H9 (cell line): ENCODE data around the gene ARHGAP4. TPM values are rescaled to one million over a fixed set of nuclear protein-coding genes. Genes with fewer than 3 reads are reported as not detected.

Experiments
- DNase-seq: peaks from one replicate; pipeline ENCODE4 v3.0.0-alpha.2; 2017
- H2AFZ ChIP-seq: one replicate; pipeline ENCODE4 v1.6.1; 2013; ENCODE audit warnings: mild to moderate bottlenecking, low read length, control low read depth, moderate library complexity
- H2AK5ac ChIP-seq: 2 replicates; pipeline ENCODE4 v1.6.1; 2013; ENCODE audit warnings: low read length, control low read depth, mixed read lengths; ENCODE audit not compliant: insufficient read length
- H2BK120ac ChIP-seq: one replicate; pipeline ENCODE4 v1.6.1; 2013; ENCODE audit warnings: low read depth, mild to moderate bottlenecking, low read length, control low read depth, inconsistent platforms; ENCODE audit not compliant: poor library complexity, severe bottlenecking
- H2BK12ac ChIP-seq: 2 replicates; pipeline ENCODE4 v1.6.1; 2013; ENCODE audit warnings: low read length, control low read depth, mixed read lengths, low read depth; ENCODE audit not compliant: insufficient read length
- H2BK15ac ChIP-seq: 2 replicates; pipeline ENCODE4 v1.6.1; 2013; ENCODE audit warnings: low read depth, low read length, control low read depth
- H2BK20ac ChIP-seq: one replicate; pipeline ENCODE4 v1.6.1; 2013; ENCODE audit warnings: low read depth, mild to moderate bottlenecking, low read length, control low read depth, inconsistent platforms; ENCODE audit not compliant: poor library complexity, severe bottlenecking
- H2BK5ac ChIP-seq: 2 replicates; pipeline ENCODE4 v1.6.1; 2013; ENCODE audit warnings: low read length, control low read depth, mixed read lengths; ENCODE audit not compliant: insufficient read length
- H3K14ac ChIP-seq: 2 replicates; pipeline ENCODE4 v1.6.1; 2013; ENCODE audit warnings: low read length, control low read depth; ENCODE audit not compliant: insufficient read depth
- H3K18ac ChIP-seq: 2 replicates; pipeline ENCODE4 v1.6.1; 2013; ENCODE audit warnings: low read depth, mild to moderate bottlenecking, mixed read lengths, low read length, control low read depth; ENCODE audit not compliant: insufficient read length
- H3K23ac ChIP-seq: 2 replicates; pipeline ENCODE4 v1.6.1; 2013; ENCODE audit warnings: low read length, control low read depth, mixed read lengths, low read depth; ENCODE audit not compliant: insufficient read length
- H3K23me2 ChIP-seq: 2 replicates; pipeline ENCODE4 v1.6.1; 2013; ENCODE audit warnings: low read depth, mild to moderate bottlenecking, mixed read lengths, low read length, control low read depth; ENCODE audit not compliant: insufficient read length, poor library complexity, severe bottlenecking
- H3K27ac ChIP-seq: 2 replicates; pipeline ENCODE4 v1.5.1; 2013; ENCODE audit warnings: low read length, control low read depth, mixed read lengths, low read depth; ENCODE audit not compliant: insufficient read length
- H3K27me3 ChIP-seq: 2 replicates; pipeline ENCODE4 v1.6.1; 2013; ENCODE audit warnings: low read length, control low read depth, inconsistent platforms; ENCODE audit not compliant: insufficient read depth
- H3K4ac ChIP-seq: 2 replicates; pipeline ENCODE4 v1.6.1; 2013; ENCODE audit warnings: low read depth, mild to moderate bottlenecking, control low read depth, inconsistent platforms, low read length, moderate library complexity
- H3K4me1 ChIP-seq: 2 replicates; pipeline ENCODE4 v1.6.1; 2013; ENCODE audit warnings: low read length, control low read depth, inconsistent platforms; ENCODE audit not compliant: insufficient read depth
- H3K4me2 ChIP-seq: 2 replicates; pipeline ENCODE4 v1.6.1; 2013; ENCODE audit warnings: low read length, control low read depth, mixed read lengths; ENCODE audit not compliant: insufficient read length, insufficient read depth
- H3K56ac ChIP-seq: 2 replicates; pipeline ENCODE4 v1.6.1; 2013; ENCODE audit warnings: low read depth, mild to moderate bottlenecking, mixed read lengths, low read length, control low read depth; ENCODE audit not compliant: insufficient read length
- H3K79me1 ChIP-seq: 2 replicates; pipeline ENCODE4 v1.6.1; 2013; ENCODE audit warnings: low read depth, mild to moderate bottlenecking, moderate library complexity, low read length, control low read depth, inconsistent platforms; ENCODE audit not compliant: insufficient read depth, poor library complexity, severe bottlenecking
- H3K79me2 ChIP-seq: 2 replicates; pipeline ENCODE4 v1.6.1; 2013; ENCODE audit warnings: low read length, control low read depth, inconsistent platforms; ENCODE audit not compliant: insufficient read depth
- H3K9ac ChIP-seq: 2 replicates; pipeline ENCODE4 v1.6.1; 2013; ENCODE audit warnings: low read length, control low read depth, mixed read lengths; ENCODE audit not compliant: insufficient read length; ENCODE audit errors: extremely low read depth
- H3K9me3 ChIP-seq: one replicate; pipeline ENCODE4 v1.6.1; 2013; ENCODE audit warnings: low read depth, low read length, inconsistent platforms; ENCODE audit not compliant: control insufficient read depth
- H3T11ph ChIP-seq: one replicate; pipeline ENCODE4 v1.6.1; 2013; ENCODE audit warnings: mild to moderate bottlenecking, low read length, control low read depth, inconsistent platforms
- H4K20me1 ChIP-seq: one replicate; pipeline ENCODE4 v1.6.1; 2013; ENCODE audit not compliant: control insufficient read depth, insufficient read length, insufficient read depth
- H4K5ac ChIP-seq: 2 replicates; pipeline ENCODE4 v1.6.1; 2013; ENCODE audit warnings: low read depth, mild to moderate bottlenecking, mixed read lengths, low read length, control low read depth; ENCODE audit not compliant: insufficient read length
- H4K8ac ChIP-seq: replicated peaks from 2 replicates; pipeline ENCODE4 v1.6.1; 2013; ENCODE audit warnings: low read length, control low read depth, mixed read lengths, low read depth; ENCODE audit not compliant: insufficient read length
- H4K91ac ChIP-seq: 2 replicates; pipeline ENCODE4 v1.6.1; 2013; ENCODE audit warnings: low read depth, mild to moderate bottlenecking, moderate library complexity, mixed read lengths, low read length, control low read depth; ENCODE audit not compliant: insufficient read length
- H3K27ac Mint-ChIP-seq, 3 experiments: 2 replicates in 2 of 3; 3 replicates in 1 of 3; pipeline ENCODE4 v1.8.0; 2020 to 2021; ENCODE audit warnings: mixed read lengths in 3 of 3, mild to moderate bottlenecking in 1 of 3, moderate library complexity in 1 of 3
- H3K27me3 Mint-ChIP-seq: 2 replicates; pipeline ENCODE4 v1.8.0; 2021; ENCODE audit warnings: low read depth, mild to moderate bottlenecking, moderate library complexity, mixed read lengths
- H3K36me3 Mint-ChIP-seq, 3 experiments: 2 replicates in 2 of 3; 3 replicates in 1 of 3; pipeline ENCODE4 v1.8.0; 2020 to 2021; ENCODE audit warnings: low read depth in 3 of 3, mixed read lengths in 3 of 3; ENCODE audit not compliant: insufficient read depth in 1 of 3
- H3K4me1 Mint-ChIP-seq, 2 experiments: 2 replicates each; pipeline ENCODE4 v1.8.0; 2020; ENCODE audit warnings: mixed read lengths in 2 of 2
- H3K4me3 Mint-ChIP-seq, 2 experiments: 2 replicates in 1 of 2; 3 replicates in 1 of 2; pipeline ENCODE4 v1.8.0; 2020 to 2021; ENCODE audit warnings: mild to moderate bottlenecking in 2 of 2, mixed read lengths in 2 of 2, moderate library complexity in 1 of 2
- H3K9me3 Mint-ChIP-seq, 2 experiments: 2 replicates in 1 of 2; 3 replicates in 1 of 2; pipeline ENCODE4 v1.8.0; 2020; ENCODE audit warnings: mild to moderate bottlenecking in 2 of 2, mixed read lengths in 2 of 2, moderate library complexity in 1 of 2
- WGBS: extraction: QIAGEN DNeasy Blood & Tissue Kit; methylation state at CpG from one replicate; pipeline ENCODE4 v1.1.7; 2013; ENCODE audit warnings: missing lambda C conversion rate, low lambda C conversion rate, mixed read lengths; ENCODE audit not compliant: insufficient read length; ENCODE audit errors: extremely low coverage; 5-methylcytosine and 5-hydroxymethylcytosine counted together
- total RNA-seq: library from RNA; stranded (reverse); gene quantifications from 2 replicates; pipeline ENCODE4 v1.2.1, GENCODE V29; 2021
- TF ChIP-seq, protein P1 (sequence below): fragments of 200-600 bp; sonication (generic); conservative IDR thresholded peaks from 3 replicates; pipeline ENCODE4 v1.8.0; 2021; ENCODE audit warnings: antibody characterized with exemption, mild to moderate bottlenecking

The ARHGAP4 gene
- total RNA-seq, 1 experiment from 2014 or later: 37.8 TPM

DNA sequence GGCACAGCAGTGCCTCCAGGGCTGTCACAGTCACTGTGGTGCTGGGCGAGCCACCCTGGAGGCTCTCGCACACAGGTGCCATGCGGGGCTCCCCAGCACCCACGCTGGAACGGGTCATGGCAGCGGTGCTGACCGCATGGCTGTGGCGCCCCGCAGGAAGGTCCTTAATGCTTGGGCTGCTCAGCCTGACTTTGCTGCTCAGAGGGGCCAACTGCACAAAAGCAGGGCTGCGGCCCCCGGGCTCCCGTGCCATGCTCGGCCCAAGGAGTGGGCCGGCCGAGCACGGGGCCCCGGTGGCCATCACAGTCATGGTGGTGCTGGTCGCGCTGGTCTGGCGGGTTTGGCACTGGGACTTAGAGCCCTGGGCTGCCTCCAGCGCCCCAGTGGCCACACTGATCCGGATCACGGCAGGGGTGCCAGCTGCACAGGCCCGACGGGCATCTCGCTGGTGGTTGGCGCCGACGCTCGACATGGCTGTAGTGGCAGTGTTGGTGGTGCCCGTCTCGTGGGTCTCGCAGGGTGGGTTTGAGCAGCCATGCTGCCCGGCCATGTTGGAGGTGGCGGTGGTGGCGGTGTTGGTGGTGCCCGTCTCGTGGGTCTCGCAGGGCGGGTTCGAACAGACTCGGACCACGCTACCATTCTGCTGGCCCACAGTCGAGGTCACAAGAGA, 28.6 kb upstream of the ARHGAP4 start:
- no peak overlapping the region for H2BK20ac ChIP-seq
- H3K9me3 ChIP-seq: peaks cover 5% of the 10 kb centered on the region
- H3T11ph ChIP-seq: no peak overlapping the region
- Mint-ChIP-seq H3K36me3 (peaks cover 73 to 96% (median 89%) of the 10 kb centered on the region in 3 experiments), H3K4me3 (no peak overlapping the region), H3K4me1 (peaks cover 0 to 6% of the 10 kb centered on the region in 2 experiments; a peak in 2 of 4 replicates), H3K9me3 (no peaks in the 10 kb centered on the region; a peak in 1 of 5 replicates), H3K27me3 (no peaks in the 10 kb centered on the region), H3K27ac (peak overlapping the region in 2 of 3 experiments; percentile 58 to 72; a peak in 1 of 7 replicates)
- H3K79me2 ChIP-seq: no peaks in the 10 kb centered on the region
- no peak overlapping the region for H3K4me2 ChIP-seq
- no peaks in the 10 kb centered on the region for H4K20me1 ChIP-seq
- no peak overlapping the region for H3K9ac ChIP-seq
- no peaks in the 10 kb centered on the region for H3K23me2 ChIP-seq
- H3K56ac ChIP-seq: no peak overlapping the region
- H2BK5ac ChIP-seq: no peak overlapping the region
- H4K5ac ChIP-seq: no peak overlapping the region
- H3K4ac ChIP-seq: no peak overlapping the region
- no peak overlapping the region for H3K18ac ChIP-seq
- no peak for DNase-seq
- no peaks in the 10 kb centered on the region for H3K27me3 ChIP-seq
- no peak overlapping the region for H3K23ac ChIP-seq
- no CpG with 5 or more reads among the region's 44 CpGs for WGBS
- no peak overlapping the region for H4K91ac ChIP-seq
- H3K4me1 ChIP-seq: no peaks in the 10 kb centered on the region
- no peak overlapping the region for H3K14ac ChIP-seq
- no peak overlapping the region for H2BK15ac ChIP-seq
- H2BK120ac ChIP-seq: no peak overlapping the region
- no peak overlapping the region for H4K8ac ChIP-seq
- H2AK5ac ChIP-seq: no peak overlapping the region
- H3K27ac ChIP-seq: no peak overlapping the region
- H2AFZ ChIP-seq: no peak overlapping the region
- TF ChIP-seq, protein P1, sequence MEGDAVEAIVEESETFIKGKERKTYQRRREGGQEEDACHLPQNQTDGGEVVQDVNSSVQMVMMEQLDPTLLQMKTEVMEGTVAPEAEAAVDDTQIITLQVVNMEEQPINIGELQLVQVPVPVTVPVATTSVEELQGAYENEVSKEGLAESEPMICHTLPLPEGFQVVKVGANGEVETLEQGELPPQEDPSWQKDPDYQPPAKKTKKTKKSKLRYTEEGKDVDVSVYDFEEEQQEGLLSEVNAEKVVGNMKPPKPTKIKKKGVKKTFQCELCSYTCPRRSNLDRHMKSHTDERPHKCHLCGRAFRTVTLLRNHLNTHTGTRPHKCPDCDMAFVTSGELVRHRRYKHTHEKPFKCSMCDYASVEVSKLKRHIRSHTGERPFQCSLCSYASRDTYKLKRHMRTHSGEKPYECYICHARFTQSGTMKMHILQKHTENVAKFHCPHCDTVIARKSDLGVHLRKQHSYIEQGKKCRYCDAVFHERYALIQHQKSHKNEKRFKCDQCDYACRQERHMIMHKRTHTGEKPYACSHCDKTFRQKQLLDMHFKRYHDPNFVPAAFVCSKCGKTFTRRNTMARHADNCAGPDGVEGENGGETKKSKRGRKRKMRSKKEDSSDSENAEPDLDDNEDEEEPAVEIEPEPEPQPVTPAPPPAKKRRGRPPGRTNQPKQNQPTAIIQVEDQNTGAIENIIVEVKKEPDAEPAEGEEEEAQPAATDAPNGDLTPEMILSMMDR: no peak
- no peak overlapping the region for H2BK12ac ChIP-seq
- H3K79me1 ChIP-seq: no peaks in the 10 kb centered on the region
